C4-2B (cell line): ENCODE measurements around the gene GPRC5D.

Experiments
- CTCF ChIP-seq: fragments of 450-650 bp; conservative IDR thresholded peaks from 2 replicates; pipeline ENCODE4 v1.5.1; 2017; ENCODE audit warnings: mild to moderate bottlenecking
- ZFX ChIP-seq: fragments of 450-650 bp; IDR thresholded peaks from 2 replicates; pipeline ENCODE4 v1.6.1; 2017

- no peak for TF ChIP-seq CTCF
- TF ChIP-seq ZFX, result no peak
Observed at GRCh38 chr12:12909228-12909994, 42.6 kb downstream of the GPRC5D start.
